ENCODE measurements around the gene OBSCN. TPM values are rescaled to one million over a fixed set of nuclear protein-coding genes. Genes with fewer than 3 reads are reported as not detected.

The OBSCN gene
- total and polyA plus RNA-seq, 10 of the 15 experiments (the other 5 are each of a cell fraction or from before 2014, with no cell fraction given) = 0.01 to 0.36 (median 0.08) TPM; not detected in 2

DNA sequence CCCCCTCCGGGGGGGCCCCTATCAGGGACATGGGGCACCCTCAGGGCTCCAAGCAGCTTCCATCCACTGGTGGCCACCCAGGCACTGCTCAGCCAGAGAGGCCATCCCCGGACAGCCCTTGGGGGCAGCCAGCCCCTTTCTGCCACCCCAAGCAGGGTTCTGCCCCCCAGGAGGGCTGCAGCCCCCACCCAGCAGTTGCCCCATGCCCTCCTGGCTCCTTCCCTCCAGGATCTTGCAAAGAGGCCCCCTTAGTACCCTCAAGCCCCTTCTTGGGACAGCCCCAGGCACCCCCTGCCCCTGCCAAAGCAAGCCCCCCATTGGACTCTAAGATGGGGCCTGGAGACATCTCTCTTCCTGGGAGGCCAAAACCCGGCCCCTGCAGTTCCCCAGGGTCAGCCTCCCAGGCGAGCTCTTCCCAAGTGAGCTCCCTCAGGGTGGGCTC, 163.9 kb downstream of the OBSCN start (continued):
- TF ChIP-seq, protein P1, sequence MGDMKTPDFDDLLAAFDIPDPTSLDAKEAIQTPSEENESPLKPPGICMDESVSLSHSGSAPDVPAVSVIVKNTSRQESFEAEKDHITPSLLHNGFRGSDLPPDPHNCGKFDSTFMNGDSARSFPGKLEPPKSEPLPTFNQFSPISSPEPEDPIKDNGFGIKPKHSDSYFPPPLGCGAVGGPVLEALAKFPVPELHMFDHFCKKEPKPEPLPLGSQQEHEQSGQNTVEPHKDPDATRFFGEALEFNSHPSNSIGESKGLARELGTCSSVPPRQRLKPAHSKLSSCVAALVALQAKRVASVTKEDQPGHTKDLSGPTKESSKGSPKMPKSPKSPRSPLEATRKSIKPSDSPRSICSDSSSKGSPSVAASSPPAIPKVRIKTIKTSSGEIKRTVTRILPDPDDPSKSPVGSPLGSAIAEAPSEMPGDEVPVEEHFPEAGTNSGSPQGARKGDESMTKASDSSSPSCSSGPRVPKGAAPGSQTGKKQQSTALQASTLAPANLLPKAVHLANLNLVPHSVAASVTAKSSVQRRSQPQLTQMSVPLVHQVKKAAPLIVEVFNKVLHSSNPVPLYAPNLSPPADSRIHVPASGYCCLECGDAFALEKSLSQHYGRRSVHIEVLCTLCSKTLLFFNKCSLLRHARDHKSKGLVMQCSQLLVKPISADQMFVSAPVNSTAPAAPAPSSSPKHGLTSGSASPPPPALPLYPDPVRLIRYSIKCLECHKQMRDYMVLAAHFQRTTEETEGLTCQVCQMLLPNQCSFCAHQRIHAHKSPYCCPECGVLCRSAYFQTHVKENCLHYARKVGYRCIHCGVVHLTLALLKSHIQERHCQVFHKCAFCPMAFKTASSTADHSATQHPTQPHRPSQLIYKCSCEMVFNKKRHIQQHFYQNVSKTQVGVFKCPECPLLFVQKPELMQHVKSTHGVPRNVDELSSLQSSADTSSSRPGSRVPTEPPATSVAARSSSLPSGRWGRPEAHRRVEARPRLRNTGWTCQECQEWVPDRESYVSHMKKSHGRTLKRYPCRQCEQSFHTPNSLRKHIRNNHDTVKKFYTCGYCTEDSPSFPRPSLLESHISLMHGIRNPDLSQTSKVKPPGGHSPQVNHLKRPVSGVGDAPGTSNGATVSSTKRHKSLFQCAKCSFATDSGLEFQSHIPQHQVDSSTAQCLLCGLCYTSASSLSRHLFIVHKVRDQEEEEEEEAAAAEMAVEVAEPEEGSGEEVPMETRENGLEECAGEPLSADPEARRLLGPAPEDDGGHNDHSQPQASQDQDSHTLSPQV (IDR thresholded peaks at IDR 0.05) = no peak
- TF ChIP-seq ZBED1 (IDR thresholded peaks at IDR 0.05; ENCODE audit: borderline replicate concordance) = no peak
- no peak for TF ChIP-seq SRF (IDR thresholded peaks at IDR 0.05; ENCODE audit: low read depth in 2 of 2, low read length in 2 of 2)
- no peak for TF ChIP-seq GABPA (IDR thresholded peaks at IDR 0.05; ENCODE audit: low read depth)
- no peak for TF ChIP-seq ZNF217 (IDR thresholded peaks at IDR 0.05)

DNA sequence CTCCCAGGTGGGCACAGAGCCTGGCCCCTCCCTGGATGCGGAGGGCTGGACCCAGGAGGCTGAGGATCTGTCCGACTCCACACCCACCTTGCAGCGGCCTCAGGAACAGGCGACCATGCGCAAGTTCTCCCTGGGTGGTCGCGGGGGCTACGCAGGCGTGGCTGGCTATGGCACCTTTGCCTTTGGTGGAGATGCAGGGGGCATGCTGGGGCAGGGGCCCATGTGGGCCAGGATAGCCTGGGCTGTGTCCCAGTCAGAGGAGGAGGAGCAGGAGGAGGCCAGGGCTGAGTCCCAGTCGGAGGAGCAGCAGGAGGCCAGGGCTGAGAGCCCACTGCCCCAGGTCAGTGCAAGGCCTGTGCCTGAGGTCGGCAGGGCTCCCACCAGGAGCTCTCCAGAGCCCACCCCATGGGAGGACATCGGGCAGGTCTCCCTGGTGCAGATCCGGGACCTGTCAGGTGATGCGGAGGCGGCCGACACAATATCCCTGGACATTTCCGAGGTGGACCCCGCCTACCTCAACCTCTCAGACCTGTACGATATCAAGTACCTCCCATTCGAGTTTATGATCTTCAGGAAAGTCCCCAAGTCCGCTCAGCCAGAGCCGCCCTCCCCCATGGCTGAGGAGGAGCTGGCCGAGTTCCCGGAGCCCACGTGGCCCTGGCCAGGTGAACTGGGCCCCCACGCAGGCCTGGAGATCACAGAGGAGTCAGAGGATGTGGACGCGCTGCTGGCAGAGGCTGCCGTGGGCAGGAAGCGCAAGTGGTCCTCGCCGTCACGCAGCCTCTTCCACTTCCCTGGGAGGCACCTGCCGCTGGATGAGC, 164.5 kb downstream of the OBSCN start:
- SMC1A ChIA-PET (ENCODE audit: uncharacterized antibody, unreplicated experiment) = no interaction called here
- WGBS (ENCODE audit: insufficient coverage, insufficient replicate concordance, low lambda C conversion rate, missing lambda C conversion rate) = 45% methylated on average over 34 of the region's 34 CpGs
- in situ Hi-C loops (cut with MboI) = no loop called here

More for the DNA sequence above, 164.5 kb downstream of the OBSCN start:
- Histone ChIP-seq H3K36me3 (ENCODE audit: control insufficient read depth in 2 of 2, insufficient read depth in 2 of 2, low read length in 1 of 2) (no peaks in the 10 kb centered on the region), H3K27me3 (replicated peaks in 1 of 2; ENCODE audit: control insufficient read depth in 2 of 2, insufficient read depth in 2 of 2, low read length in 1 of 2) (no peaks in the 10 kb centered on the region; a peak in 1 of 4 replicates), H4K20me1 (ENCODE audit: control insufficient read depth, insufficient read depth) (no peaks in the 10 kb centered on the region), H3K4me2 (ENCODE audit: control insufficient read depth, insufficient read depth) (no peak overlapping the region), H3K79me2 (ENCODE audit: control insufficient read depth, insufficient read depth, low read length) (no peaks in the 10 kb centered on the region), H3K9ac (ENCODE audit: control insufficient read depth, insufficient read depth, low read length) (no peak overlapping the region), H2AFZ (ENCODE audit: control insufficient read depth, low read depth, low read length) (no peak overlapping the region), H3K4me3 (no peak overlapping the region), H3K9me3 (replicated peaks; ENCODE audit: control insufficient read depth, insufficient read depth, low read length) (no peaks in the 10 kb centered on the region; the same call in 2 of the 3 replicates), H3K27ac (ENCODE audit: control insufficient read depth, insufficient read depth) (no peak overlapping the region), H3K4me1 (ENCODE audit: control insufficient read depth, insufficient read depth, low read length) (no peaks in the 10 kb centered on the region)
- BruUV-seq (replicated peaks) = no TSS peak
- ChIA-PET RAD21 (ENCODE audit: unreplicated experiment) (no interaction called here), CTCF (no interaction called here), POLR2A (no interaction called here)
- FAIRE-seq = no peak
- ATAC-seq = peak; percentile 41
- intact Hi-C loops (cut with micrococcal nuclease; ENCODE audit: unreplicated experiment) = no loop called here
- TF ChIP-seq, protein P2, sequence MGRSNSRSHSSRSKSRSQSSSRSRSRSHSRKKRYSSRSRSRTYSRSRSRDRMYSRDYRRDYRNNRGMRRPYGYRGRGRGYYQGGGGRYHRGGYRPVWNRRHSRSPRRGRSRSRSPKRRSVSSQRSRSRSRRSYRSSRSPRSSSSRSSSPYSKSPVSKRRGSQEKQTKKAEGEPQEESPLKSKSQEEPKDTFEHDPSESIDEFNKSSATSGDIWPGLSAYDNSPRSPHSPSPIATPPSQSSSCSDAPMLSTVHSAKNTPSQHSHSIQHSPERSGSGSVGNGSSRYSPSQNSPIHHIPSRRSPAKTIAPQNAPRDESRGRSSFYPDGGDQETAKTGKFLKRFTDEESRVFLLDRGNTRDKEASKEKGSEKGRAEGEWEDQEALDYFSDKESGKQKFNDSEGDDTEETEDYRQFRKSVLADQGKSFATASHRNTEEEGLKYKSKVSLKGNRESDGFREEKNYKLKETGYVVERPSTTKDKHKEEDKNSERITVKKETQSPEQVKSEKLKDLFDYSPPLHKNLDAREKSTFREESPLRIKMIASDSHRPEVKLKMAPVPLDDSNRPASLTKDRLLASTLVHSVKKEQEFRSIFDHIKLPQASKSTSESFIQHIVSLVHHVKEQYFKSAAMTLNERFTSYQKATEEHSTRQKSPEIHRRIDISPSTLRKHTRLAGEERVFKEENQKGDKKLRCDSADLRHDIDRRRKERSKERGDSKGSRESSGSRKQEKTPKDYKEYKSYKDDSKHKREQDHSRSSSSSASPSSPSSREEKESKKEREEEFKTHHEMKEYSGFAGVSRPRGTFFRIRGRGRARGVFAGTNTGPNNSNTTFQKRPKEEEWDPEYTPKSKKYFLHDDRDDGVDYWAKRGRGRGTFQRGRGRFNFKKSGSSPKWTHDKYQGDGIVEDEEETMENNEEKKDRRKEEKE (IDR thresholded peaks at IDR 0.05) = no peak
- TF ChIP-seq, protein P3, sequence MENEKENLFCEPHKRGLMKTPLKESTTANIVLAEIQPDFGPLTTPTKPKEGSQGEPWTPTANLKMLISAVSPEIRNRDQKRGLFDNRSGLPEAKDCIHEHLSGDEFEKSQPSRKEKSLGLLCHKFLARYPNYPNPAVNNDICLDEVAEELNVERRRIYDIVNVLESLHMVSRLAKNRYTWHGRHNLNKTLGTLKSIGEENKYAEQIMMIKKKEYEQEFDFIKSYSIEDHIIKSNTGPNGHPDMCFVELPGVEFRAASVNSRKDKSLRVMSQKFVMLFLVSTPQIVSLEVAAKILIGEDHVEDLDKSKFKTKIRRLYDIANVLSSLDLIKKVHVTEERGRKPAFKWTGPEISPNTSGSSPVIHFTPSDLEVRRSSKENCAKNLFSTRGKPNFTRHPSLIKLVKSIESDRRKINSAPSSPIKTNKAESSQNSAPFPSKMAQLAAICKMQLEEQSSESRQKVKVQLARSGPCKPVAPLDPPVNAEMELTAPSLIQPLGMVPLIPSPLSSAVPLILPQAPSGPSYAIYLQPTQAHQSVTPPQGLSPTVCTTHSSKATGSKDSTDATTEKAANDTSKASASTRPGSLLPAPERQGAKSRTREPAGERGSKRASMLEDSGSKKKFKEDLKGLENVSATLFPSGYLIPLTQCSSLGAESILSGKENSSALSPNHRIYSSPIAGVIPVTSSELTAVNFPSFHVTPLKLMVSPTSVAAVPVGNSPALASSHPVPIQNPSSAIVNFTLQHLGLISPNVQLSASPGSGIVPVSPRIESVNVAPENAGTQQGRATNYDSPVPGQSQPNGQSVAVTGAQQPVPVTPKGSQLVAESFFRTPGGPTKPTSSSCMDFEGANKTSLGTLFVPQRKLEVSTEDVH (IDR thresholded peaks at IDR 0.05; ENCODE audit: low read depth, partially characterized antibody) = no peak
- TF ChIP-seq BHLHE40 (IDR thresholded peaks at IDR 0.05; ENCODE audit: borderline replicate concordance in 1 of 2, low read depth in 2 of 2, low read length in 1 of 2) = peak in 1 of 2 experiments; percentile 12; a peak in 1 of 4 replicates
- no peak for TF ChIP-seq NBN (IDR thresholded peaks at IDR 0.05)
- no peak for DNase-seq (ENCODE audit: low read depth, low spot score)
